NCI-H526 treated with DMSO at 0.1 percent for 48 hours (cell line): Measurements from ENCODE around the gene HMOX1.
"Not testable (repeated sequence)": the region's sequence is repeated elsewhere in the genome, so short reads cannot be mapped to it uniquely, and the experiment has no call there.

Experiments
- DNase-seq: peaks from one replicate; lab custom pipeline; 2025; lab: John Stamatoyannopoulos, UW

The HMOX1 gene

GRCh38 chr22:35434061-35434710, 53.3 kb downstream of the HMOX1 start:
- no peak for DNase-seq

- no peak for DNase-seq
Observed at GRCh38 chr22:35435201-35435740, 54.4 kb downstream of the HMOX1 start.

- DNase-seq = no peak
Observed at GRCh38 chr22:35436421-35436820, 55.5 kb downstream of the HMOX1 start.

- no peak for DNase-seq
Observed at GRCh38 chr22:35437049-35437448, 56.2 kb downstream of the HMOX1 start.

- not testable (repeated sequence) for DNase-seq
Observed at GRCh38 chr22:35438673-35439364, 57.9 kb downstream of the HMOX1 start.

GRCh38 chr22:35439365-35439717, 58.4 kb downstream of the HMOX1 start:
- DNase-seq = no peak

GRCh38 chr22:35440129-35440528, 59.2 kb downstream of the HMOX1 start:
- no peak for DNase-seq

GRCh38 chr22:35441489-35442100, 60.7 kb downstream of the HMOX1 start:
- DNase-seq = no peak

GRCh38 chr22:35442471-35442870, 61.6 kb downstream of the HMOX1 start:
- no peak for DNase-seq

- DNase-seq = no peak
Observed at GRCh38 chr22:35443338-35443737, 62.4 kb downstream of the HMOX1 start.
